D721Med (cell line): ENCODE measurements around the gene PHLDB3.

Experiments
- DNase-seq: peaks from one replicate; pipeline ENCODE4 v3.0.0; 2011; ENCODE audit warnings: low spot score; ENCODE audit not compliant: insufficient read length
- FAIRE-seq: peaks from 2 replicates; lab custom pipeline; 2011; peaks lifted over from hg19 to GRCh38; lab: Jason Lieb, UNC
- CTCF ChIP-seq: IDR thresholded peaks from 2 replicates; pipeline ENCODE4 v1.5.1; 2012; ENCODE audit warnings: mild to moderate bottlenecking, control low read depth; ENCODE audit not compliant: insufficient read depth; ENCODE audit errors: missing control alignments

The PHLDB3 gene

GRCh38 chr19:43495082-43495481, 9.5 kb downstream of the PHLDB3 start:
- FAIRE-seq (no peak), DNase-seq (no peak)
- no peak for TF ChIP-seq CTCF

- no peak for TF ChIP-seq CTCF
- DNase-seq (no peak), FAIRE-seq (no peak)
Measured at GRCh38 chr19:43490759-43491158, 13.8 kb downstream of the PHLDB3 start.

- FAIRE-seq = no peak
Measured at GRCh38 chr19:43489979-43490599, 14.5 kb downstream of the PHLDB3 start.

GRCh38 chr19:43489310-43489709, 15.2 kb downstream of the PHLDB3 start:
- FAIRE-seq (no peak), DNase-seq (no peak)
- TF ChIP-seq CTCF = no peak

More at GRCh38 chr19:43489979-43490599, 14.5 kb downstream of the PHLDB3 start:
- no peak for TF ChIP-seq CTCF
- no peak for DNase-seq

- no peak for TF ChIP-seq CTCF
- no peak for FAIRE-seq
- no peak for DNase-seq
Measured at GRCh38 chr19:43488179-43488578, 16.4 kb downstream of the PHLDB3 start.

- DNase-seq (no peak), FAIRE-seq (no peak)
- no peak for TF ChIP-seq CTCF
Measured at GRCh38 chr19:43486412-43486811, 18.1 kb downstream of the PHLDB3 start.

- no peak for DNase-seq
- TF ChIP-seq CTCF = no peak
- FAIRE-seq = no peak
Measured at GRCh38 chr19:43485951-43486350, 18.6 kb downstream of the PHLDB3 start.
